ENCODE results near the gene AHNAK2. TPM values are rescaled to one million over a fixed set of nuclear protein-coding genes. Genes with fewer than 3 reads are reported as not detected.
"Not testable (repeated sequence)": the region's sequence is repeated elsewhere in the genome, so short reads cannot be mapped to it uniquely, and the experiment has no call there.

Gene AHNAK2
- total and polyA plus RNA-seq, 4 donors: 3.5 to 26.6 (median 8.1) TPM

GRCh38 chr14:104892531-104893434 is 85.4 kb downstream of the AHNAK2 start:
- no peak overlapping the region for H3K9ac ChIP-seq (ENCODE audit: insufficient read depth in 1 of 2, low read length in 2 of 2)
- H3K36me3 ChIP-seq (ENCODE audit: control insufficient read depth in 4 of 4, insufficient read depth in 4 of 4, low read length in 4 of 4): peaks cover 0 to 5% (median 0%) of the 10 kb centered on the region in 4 donors
- ATAC-seq (ENCODE audit: insufficient read depth, low FRiP score): no peak
- no peaks in the 10 kb centered on the region for H3K27me3 ChIP-seq (ENCODE audit: control insufficient read depth in 3 of 3, insufficient read depth in 3 of 3, low read length in 2 of 3)
- no peak for DNase-seq
- no peak overlapping the region for H3K4me3 ChIP-seq
- peaks cover 0 to 8% (median 5%) of the 10 kb centered on the region in 5 donors for H3K4me1 ChIP-seq (ENCODE audit: control insufficient read depth in 5 of 5, insufficient read depth in 5 of 5, low read length in 5 of 5)
- no peaks in the 10 kb centered on the region for H3K9me3 ChIP-seq (ENCODE audit: control insufficient read depth in 4 of 4, insufficient read depth in 3 of 4, low read length in 3 of 4)
- WGBS, 2 donors: 73 to 78% methylated on average over 29 to 31 of the region's 31 CpGs
- TF ChIP-seq CTCF (IDR thresholded peaks at IDR 0.05; ENCODE audit: control extremely low read depth, extremely low read depth): no peak
- no peak overlapping the region for H3K27ac ChIP-seq (ENCODE audit: low read depth in 1 of 2, low read length in 1 of 2)

GRCh38 chr14:104891664-104892530 is 86.3 kb downstream of the AHNAK2 start:
- no peaks in the 10 kb centered on the region for H3K9me3 ChIP-seq (ENCODE audit: control insufficient read depth in 4 of 4, insufficient read depth in 3 of 4, low read length in 3 of 4)
- WGBS, 2 donors: 77 to 97% methylated on average over 9 to 13 of the region's 13 CpGs
- TF ChIP-seq CTCF (IDR thresholded peaks at IDR 0.05; ENCODE audit: control extremely low read depth, extremely low read depth): no peak
- no peaks in the 10 kb centered on the region for H3K27me3 ChIP-seq (ENCODE audit: control insufficient read depth in 3 of 3, insufficient read depth in 3 of 3, low read length in 2 of 3)
- DNase-seq (no peak), ATAC-seq (ENCODE audit: insufficient read depth, low FRiP score) (no peak)
- peaks cover 0 to 8% (median 5%) of the 10 kb centered on the region in 5 donors for H3K4me1 ChIP-seq (ENCODE audit: control insufficient read depth in 5 of 5, insufficient read depth in 5 of 5, low read length in 5 of 5)
- no peak overlapping the region for H3K9ac ChIP-seq (ENCODE audit: insufficient read depth in 1 of 2, low read length in 2 of 2)
- no peak overlapping the region for H3K27ac ChIP-seq (ENCODE audit: low read depth in 1 of 2, low read length in 1 of 2)
- H3K36me3 ChIP-seq (ENCODE audit: control insufficient read depth in 4 of 4, insufficient read depth in 4 of 4, low read length in 4 of 4): peaks cover 0 to 14% (median 0%) of the 10 kb centered on the region in 4 donors
- H3K4me3 ChIP-seq: no peak overlapping the region

GRCh38 chr14:104891121-104891551 is 87.0 kb downstream of the AHNAK2 start:
- no peak for TF ChIP-seq CTCF (IDR thresholded peaks at IDR 0.05; ENCODE audit: control extremely low read depth, extremely low read depth)
- 94 to 97% methylated on average over 4 of the region's 4 CpGs for WGBS, 2 donors
- Histone ChIP-seq H3K9ac (ENCODE audit: insufficient read depth in 1 of 2, low read length in 2 of 2) (no peak overlapping the region), H3K4me3 (no peak overlapping the region), H3K4me1 (ENCODE audit: control insufficient read depth in 5 of 5, insufficient read depth in 5 of 5, low read length in 5 of 5) (peaks cover 0 to 8% (median 5%) of the 10 kb centered on the region in 5 donors), H3K9me3 (ENCODE audit: control insufficient read depth in 4 of 4, insufficient read depth in 3 of 4, low read length in 3 of 4) (no peaks in the 10 kb centered on the region), H3K27me3 (ENCODE audit: control insufficient read depth in 3 of 3, insufficient read depth in 3 of 3, low read length in 2 of 3) (no peaks in the 10 kb centered on the region), H3K36me3 (ENCODE audit: control insufficient read depth in 4 of 4, insufficient read depth in 4 of 4, low read length in 4 of 4) (peaks cover 0 to 22% (median 0%) of the 10 kb centered on the region in 4 donors), H3K27ac (ENCODE audit: low read depth in 1 of 2, low read length in 1 of 2) (no peak overlapping the region)
- no peak for DNase-seq
- no peak for ATAC-seq (ENCODE audit: insufficient read depth, low FRiP score)

GRCh38 chr14:104890292-104890691 is 87.9 kb downstream of the AHNAK2 start:
- H3K27me3 ChIP-seq (ENCODE audit: control insufficient read depth in 3 of 3, insufficient read depth in 3 of 3, low read length in 2 of 3); H3K9me3 ChIP-seq (ENCODE audit: control insufficient read depth in 4 of 4, insufficient read depth in 3 of 4, low read length in 3 of 4); H3K4me3 ChIP-seq; ATAC-seq (ENCODE audit: insufficient read depth, low FRiP score); H3K27ac ChIP-seq (ENCODE audit: low read depth in 1 of 2, low read length in 1 of 2); H3K9ac ChIP-seq (ENCODE audit: insufficient read depth in 1 of 2, low read length in 2 of 2); DNase-seq; H3K4me1 ChIP-seq (ENCODE audit: control insufficient read depth in 5 of 5, insufficient read depth in 5 of 5, low read length in 5 of 5): not testable (repeated sequence)
- peaks cover 0 to 28% (median 0%) of the 10 kb centered on the region in 4 donors for H3K36me3 ChIP-seq (ENCODE audit: control insufficient read depth in 4 of 4, insufficient read depth in 4 of 4, low read length in 4 of 4)

Data from lung (tissue), 12 donors.